HG03108 (cell line): Measurements from ENCODE around the gene ZNF70.

Experiments used
- ATAC-seq: cut with Tn5 transposase; IDR thresholded peaks from one replicate; pipeline ENCODE4 v1.9.1; 2021; ENCODE audit warnings: moderate library complexity; ENCODE audit not compliant: unreplicated experiment

Gene ZNF70

GRCh38 chr22:23720855-23721254 lies 30.1 kb downstream of the ZNF70 start:
- ATAC-seq = no peak

- no peak for ATAC-seq
Observed at GRCh38 chr22:23718371-23719165, 32.3 kb downstream of the ZNF70 start.

GRCh38 chr22:23716811-23717801 lies 33.8 kb downstream of the ZNF70 start:
- peak; percentile 89 for ATAC-seq

- no peak for ATAC-seq
Observed at GRCh38 chr22:23715806-23716375, 35.0 kb downstream of the ZNF70 start.

GRCh38 chr22:23714596-23715578 lies 36.0 kb downstream of the ZNF70 start:
- ATAC-seq = no peak

GRCh38 chr22:23713696-23714595 lies 37.0 kb downstream of the ZNF70 start:
- no peak for ATAC-seq

GRCh38 chr22:23712256-23712655 lies 38.7 kb downstream of the ZNF70 start:
- ATAC-seq = no peak

- no peak for ATAC-seq
Observed at GRCh38 chr22:23709107-23709506, 41.8 kb downstream of the ZNF70 start.

- no peak for ATAC-seq
Observed at GRCh38 chr22:23708270-23708669, 42.6 kb downstream of the ZNF70 start.

GRCh38 chr22:23705358-23705757 lies 45.6 kb downstream of the ZNF70 start:
- no peak for ATAC-seq

GRCh38 chr22:23704829-23705228 lies 46.1 kb downstream of the ZNF70 start:
- no peak for ATAC-seq

- no peak for ATAC-seq
Observed at GRCh38 chr22:23704062-23704461, 46.9 kb downstream of the ZNF70 start.

- ATAC-seq = no peak
Observed at GRCh38 chr22:23700706-23701105, 50.2 kb downstream of the ZNF70 start.

GRCh38 chr22:23698673-23699235 lies 52.2 kb downstream of the ZNF70 start:
- ATAC-seq = no peak

GRCh38 chr22:23698094-23698493 lies 52.8 kb downstream of the ZNF70 start:
- no peak for ATAC-seq

- ATAC-seq = no peak
Observed at GRCh38 chr22:23697031-23697970, 53.6 kb downstream of the ZNF70 start.

GRCh38 chr22:23696326-23696851 lies 54.5 kb downstream of the ZNF70 start:
- peak; percentile 96 for ATAC-seq
